Measurements from ENCODE around the gene CBX8. TPM values are rescaled to one million over a fixed set of nuclear protein-coding genes. Genes with fewer than 3 reads are reported as not detected.

Gene CBX8
- total and polyA plus RNA-seq, 2 of the 8 experiments (the other 6 are each of a cell fraction or from before 2014, with no cell fraction given): 0.09 to 2.1 TPM

- no peak overlapping the region for H3K27ac ChIP-seq (ENCODE audit: low read depth, low read length)
Observed at GRCh38 chr17:79802039-79802735, 5.3 kb upstream of the CBX8 start.

More at GRCh38 chr17:79802039-79802735, 5.3 kb upstream of the CBX8 start:
- TF ChIP-seq RNF2 (IDR thresholded peaks at IDR 0.05; ENCODE audit: borderline replicate concordance, low read depth, low read length, missing control alignments, poor library complexity, severe bottlenecking): peak; percentile 9
- no peak for TF ChIP-seq POLR2A (IDR thresholded peaks at IDR 0.05; ENCODE audit: control extremely low read depth in 1 of 2, low read depth in 2 of 2, low read length in 2 of 2)
- TF ChIP-seq ASH2L (IDR thresholded peaks at IDR 0.05; ENCODE audit: low read length): no peak
- peak; percentile 66; the same call in 1 of the 2 replicates for TF ChIP-seq CBX8 (IDR thresholded peaks at IDR 0.05; ENCODE audit: borderline replicate concordance, low read depth, low read length)
- TF ChIP-seq BACH1 (IDR thresholded peaks at IDR 0.05; ENCODE audit: low read length): no peak
- TF ChIP-seq RXRA (IDR thresholded peaks at IDR 0.05; ENCODE audit: insufficient read depth, low read depth, low read length): no peak
- Histone ChIP-seq H4K5ac (ENCODE audit: insufficient read length, low read depth, low read length) (no peak overlapping the region), H3K9ac (replicated peaks in 1 of 4; ENCODE audit: extremely low read depth in 1 of 4, low read depth in 3 of 4, low read length in 3 of 4) (no peak overlapping the region), H3K9me3 (ENCODE audit: insufficient read depth in 2 of 2, low read depth in 1 of 2, low read length in 1 of 2) (peaks cover 0 to 7% of the 10 kb centered on the region in 2 experiments; a peak in 3 of 4 replicates), H2BK12ac (ENCODE audit: low read depth, low read length) (peak overlapping the region; percentile 68; the same call in 1 of the 2 replicates), H2BK5ac (ENCODE audit: low read depth, low read length) (no peak overlapping the region), H3K36me3 (ENCODE audit: control insufficient read depth in 2 of 4, insufficient read depth in 4 of 4, low read length in 3 of 4) (peaks cover 0 to 12% (median 0%) of the 10 kb centered on the region in 4 experiments; a peak in 1 of 8 replicates), H3K23me2 (ENCODE audit: low read depth, low read length) (peaks cover 2% of the 10 kb centered on the region; the same call in 1 of the 2 replicates), H3K23ac (ENCODE audit: insufficient read length) (no peak overlapping the region), H4K20me1 (replicated peaks in 1 of 2; ENCODE audit: control insufficient read depth in 1 of 2, insufficient read depth in 2 of 2, low read length in 2 of 2) (peaks cover 4 to 25% of the 10 kb centered on the region in 2 experiments), H4K8ac (ENCODE audit: extremely low read depth, insufficient read depth, low read length) (no peak overlapping the region), H3K79me1 (ENCODE audit: low read depth, low read length) (no peaks in the 10 kb centered on the region), H3K4me1 (replicated peaks in 1 of 4; ENCODE audit: control insufficient read depth in 3 of 4, insufficient read depth in 4 of 4, low read length in 3 of 4) (peaks cover 4 to 63% (median 48%) of the 10 kb centered on the region in 4 experiments), H3K27me3 (replicated peaks in 1 of 4; ENCODE audit: control insufficient read depth in 3 of 4, extremely low read depth in 1 of 4, insufficient read depth in 3 of 4, low read length in 3 of 4) (peaks cover 88 to 96% (median 95%) of the 10 kb centered on the region in 4 experiments), H2BK15ac (ENCODE audit: low read length) (no peak overlapping the region), H2AK5ac (ENCODE audit: low read depth, low read length) (0 out of 2 replicates have a peak overlapping the region, but pooled peaks have one; percentile 2), H3K18ac (ENCODE audit: extremely low read depth, low read length) (no peak overlapping the region), H3K56ac (replicated peaks; ENCODE audit: insufficient read length, low read depth, low read length) (no peak overlapping the region), H3K14ac (ENCODE audit: insufficient read length) (no peak overlapping the region), H2BK20ac (ENCODE audit: low read length) (0 out of 2 replicates have a peak overlapping the region, but pooled peaks have one; percentile 43), H3K79me2 (ENCODE audit: control insufficient read depth in 1 of 2, insufficient read depth in 2 of 2, low read length in 2 of 2) (no peaks in the 10 kb centered on the region), H2AFZ (ENCODE audit: low read length) (no peak overlapping the region), H3K4ac (replicated peaks; ENCODE audit: insufficient read length, low read depth, low read length) (no peak overlapping the region), H4K91ac (replicated peaks; ENCODE audit: insufficient read length, low read length) (no peak overlapping the region), H3K4me3 (ENCODE audit: extremely low read depth in 1 of 4, insufficient read depth in 2 of 4, low read depth in 3 of 4, low read length in 4 of 4) (no peak overlapping the region; a peak in 1 of 8 replicates), H3K4me2 (ENCODE audit: insufficient read depth in 1 of 2, low read depth in 2 of 2, low read length in 2 of 2) (peak overlapping the region; percentile 10 to 70; a peak in 1 of 4 replicates), H2BK120ac (replicated peaks; ENCODE audit: low read depth, low read length) (no peak overlapping the region)
- WGBS, 2 experiments (ENCODE audit: extremely low coverage in 1 of 2, insufficient coverage in 1 of 2, insufficient read length in 1 of 2, insufficient replicate concordance in 2 of 2, low coverage in 1 of 2, low lambda C conversion rate in 2 of 2, missing lambda C conversion rate in 1 of 2): 23% methylated on average over 11 of the region's 11 CpGs; no CpG with 5 or more reads in 1 of the 2 experiments
- ChIA-PET POLR2A (ENCODE audit: partially characterized antibody) (interaction anchor here (1.1 to 24.0 kb wide), 9 partner anchors 9 to 40 kb away, joined by 4 to 374 read pairs (median 6); partner anchors contain the start of genes CBX2 and CBX4), CTCF (ENCODE audit: partially characterized antibody) (interaction anchor here (1.0 to 19.1 kb wide), 9 partner anchors 9 to 163 kb away, joined by 3 to 576 read pairs (median 12); partner anchors contain the start of gene CBX4)
- DNase-seq (ENCODE audit: low read depth in 1 of 2, low spot score in 2 of 2) (peak in 1 of 2 experiments; percentile 49), FAIRE-seq (no peak)

Data from H1 (cell line).